Smooth muscle cell (in vitro differentiated cells): ENCODE results near the gene DDX47. TPM values are rescaled to one million over a fixed set of nuclear protein-coding genes. Genes with fewer than 3 reads are reported as not detected.

Experiments
- DNase-seq: peaks from one replicate; lab custom pipeline; 2025; ENCODE audit not compliant: unreplicated experiment; lab: John Stamatoyannopoulos, UW
- H2AFZ ChIP-seq: fragments of 200-600 bp; sonication (generic); 2 replicates; pipeline ENCODE4 v1.6.0; 2016; ENCODE audit warnings: antibody characterized with exemption, low read depth, mild to moderate bottlenecking
- H3F3A ChIP-seq: fragments of 200-600 bp; sonication (generic); 2 replicates; pipeline ENCODE4 v1.6.0; 2017; ENCODE audit warnings: antibody characterized with exemption, low read depth
- H3K27ac ChIP-seq: fragments of 200-600 bp; sonication (generic); 2 replicates; pipeline ENCODE4 v1.5.1; 2016; ENCODE audit warnings: low read depth, mild to moderate bottlenecking
- H3K27me3 ChIP-seq: fragments of 200-600 bp; sonication (generic); 2 replicates; pipeline ENCODE4 v1.6.1; 2016; ENCODE audit warnings: low read depth, mild to moderate bottlenecking
- H3K36me3 ChIP-seq: fragments of 200-600 bp; sonication (generic); 2 replicates; pipeline ENCODE4 v1.5.1; 2016; ENCODE audit warnings: low read depth
- H3K4me1 ChIP-seq: fragments of 200-600 bp; sonication (generic); 2 replicates; pipeline ENCODE4 v1.5.1; 2016; ENCODE audit warnings: low read depth
- H3K4me2 ChIP-seq: fragments of 200-600 bp; sonication (generic); 2 replicates; pipeline ENCODE4 v1.6.0; 2016; ENCODE audit warnings: mild to moderate bottlenecking
- H3K4me3 ChIP-seq: fragments of 200-600 bp; sonication (generic); 2 replicates; pipeline ENCODE4 v1.5.1; 2016; ENCODE audit warnings: mild to moderate bottlenecking
- H3K79me2 ChIP-seq: fragments of 200-600 bp; sonication (generic); 2 replicates; pipeline ENCODE4 v1.6.0; 2016; ENCODE audit warnings: low read depth, mild to moderate bottlenecking
- H3K9ac ChIP-seq: fragments of 200-600 bp; sonication (generic); 2 replicates; pipeline ENCODE4 v1.6.0; 2016; ENCODE audit warnings: low read depth
- H3K9me3 ChIP-seq: fragments of 200-600 bp; sonication (generic); replicated peaks from 2 replicates; pipeline ENCODE4 v1.5.1; 2016; ENCODE audit warnings: low read depth
- H4K20me1 ChIP-seq: fragments of 200-600 bp; sonication (generic); 2 replicates; pipeline ENCODE4 v1.6.0; 2016; ENCODE audit warnings: low read depth
- CTCF ChIP-seq: fragments of 200-600 bp; sonication (generic); IDR thresholded peaks from 2 replicates; pipeline ENCODE4 v1.5.1; 2017; ENCODE audit warnings: borderline replicate concordance, mild to moderate bottlenecking, antibody characterized with exemption; ENCODE audit not compliant: insufficient read depth, poor library complexity, severe bottlenecking
- WGBS: methylation state at CpG from one replicate; pipeline ENCODE4 v1.1.7; 2016; ENCODE audit warnings: low lambda C conversion rate; 5-methylcytosine and 5-hydroxymethylcytosine counted together
- polyA plus RNA-seq: library from polyadenylated mRNA; unstranded; fragments of >200 nt; fragmentation: Nextera tagmentation; extraction: Ambion mirVana; gene quantifications from 2 replicates; pipeline ENCODE4 v1.2.1, GENCODE V29; 2016
- total RNA-seq: library from RNA; depleted of rRNA; stranded (reverse); fragments of >200 nt; gene quantifications from 2 replicates; pipeline ENCODE4 v1.2.3, GENCODE V29; 2014

DDX47 gene
- total and polyA plus RNA-seq, 2 experiments from 2014 or later, result 61.8 to 95.6 TPM

GRCh38 chr12:12853435-12853834 is 40.3 kb downstream of the DDX47 start:
- H3K27me3 ChIP-seq, result no peaks in the 10 kb centered on the region
- no peak overlapping the region for H3K9ac ChIP-seq
- no peak overlapping the region for H3K4me3 ChIP-seq
- H3K4me2 ChIP-seq, result no peak overlapping the region
- no peaks in the 10 kb centered on the region for H3K4me1 ChIP-seq
- no peaks in the 10 kb centered on the region for H3K79me2 ChIP-seq
- no peaks in the 10 kb centered on the region for H3K36me3 ChIP-seq
- WGBS, result 64% methylated on average over 3 of the region's 3 CpGs
- no peak for DNase-seq
- H4K20me1 ChIP-seq, result no peaks in the 10 kb centered on the region
- H2AFZ ChIP-seq, result no peak overlapping the region
- no peak for TF ChIP-seq CTCF
- no peaks in the 10 kb centered on the region for H3F3A ChIP-seq
- no peak overlapping the region for H3K27ac ChIP-seq
- H3K9me3 ChIP-seq, result no peaks in the 10 kb centered on the region

DNA sequence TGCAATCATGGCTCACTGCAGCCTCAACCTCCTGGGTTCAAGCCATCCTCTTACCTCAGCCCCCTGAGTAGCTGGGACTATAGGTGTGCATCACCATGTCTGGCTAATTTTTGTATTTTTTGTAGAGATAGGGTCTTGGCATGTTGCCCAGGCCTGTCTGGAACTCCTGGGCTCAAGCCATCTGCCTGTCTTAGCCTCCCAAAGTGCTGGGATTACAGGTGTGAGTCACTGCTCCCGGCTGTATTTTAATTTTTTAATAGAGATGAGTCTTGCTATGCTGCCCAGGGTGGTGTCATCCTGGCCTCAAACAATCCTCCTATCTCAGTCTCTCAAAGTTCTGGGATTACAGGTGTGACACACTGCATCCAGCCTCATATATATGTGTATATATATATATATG is 46.5 kb downstream of the DDX47 start:
- no peaks in the 10 kb centered on the region for H3K36me3 ChIP-seq
- H2AFZ ChIP-seq, result no peak overlapping the region
- H3K9me3 ChIP-seq, result no peaks in the 10 kb centered on the region
- no peak for TF ChIP-seq CTCF
- H3F3A ChIP-seq, result no peaks in the 10 kb centered on the region
- H3K4me2 ChIP-seq, result no peak overlapping the region
- no peaks in the 10 kb centered on the region for H3K4me1 ChIP-seq
- WGBS, result 50% methylated on average over 1 of the region's 1 CpG
- H3K9ac ChIP-seq, result no peak overlapping the region
- H3K27ac ChIP-seq, result no peak overlapping the region
- no peak for DNase-seq
- no peaks in the 10 kb centered on the region for H3K79me2 ChIP-seq
- no peaks in the 10 kb centered on the region for H4K20me1 ChIP-seq
- no peak overlapping the region for H3K4me3 ChIP-seq
- H3K27me3 ChIP-seq, result no peaks in the 10 kb centered on the region

- no peak overlapping the region for H3K4me2 ChIP-seq
- H3K9ac ChIP-seq, result no peak overlapping the region
- no peak overlapping the region for H2AFZ ChIP-seq
- H3K4me1 ChIP-seq, result no peaks in the 10 kb centered on the region
- no peak overlapping the region for H3K27ac ChIP-seq
- H3K4me3 ChIP-seq, result no peak overlapping the region
- no peaks in the 10 kb centered on the region for H3F3A ChIP-seq
- DNase-seq, result no peak
- H3K27me3 ChIP-seq, result no peaks in the 10 kb centered on the region
- no peaks in the 10 kb centered on the region for H4K20me1 ChIP-seq
- WGBS, result 98% methylated on average over 2 of the region's 2 CpGs
- TF ChIP-seq CTCF, result no peak
- no peaks in the 10 kb centered on the region for H3K79me2 ChIP-seq
- no peaks in the 10 kb centered on the region for H3K36me3 ChIP-seq
- H3K9me3 ChIP-seq, result no peaks in the 10 kb centered on the region
Measured at GRCh38 chr12:12864243-12864642, 51.1 kb downstream of the DDX47 start.

GRCh38 chr12:12868477-12869235 is 55.5 kb downstream of the DDX47 start:
- WGBS, result 94% methylated on average over 3 of the region's 3 CpGs
- Histone ChIP-seq H3K4me1 (peaks cover 12% of the 10 kb centered on the region), H3K36me3 (no peaks in the 10 kb centered on the region), H2AFZ (no peak overlapping the region), H3K4me3 (no peak overlapping the region), H3K27ac (no peak overlapping the region), H3K9ac (no peak overlapping the region), H3K4me2 (no peak overlapping the region), H3K9me3 (no peaks in the 10 kb centered on the region), H4K20me1 (no peaks in the 10 kb centered on the region), H3F3A (peaks cover 8% of the 10 kb centered on the region), H3K79me2 (no peaks in the 10 kb centered on the region), H3K27me3 (no peaks in the 10 kb centered on the region)
- TF ChIP-seq CTCF, result no peak
- no peak for DNase-seq
